WTC11 (cell line): ENCODE data around the gene OCIAD1. TPM values are rescaled to one million over a fixed set of nuclear protein-coding genes. Genes with fewer than 3 reads are reported as not detected.
A peak's percentile ranks its signal among the peaks of the same experiment; 100 is the strongest.

Experiments
- ATAC-seq: fragments of 200-7000 bp; cut with Tn5 transposase; 2 replicates; pipeline ENCODE4 v1.10.0; 2021; ENCODE audit warnings: mild to moderate bottlenecking, moderate library complexity
- CTCF ChIA-PET: fragments of 300-600 bp; sonication (Branson Sonifier 250); formaldehyde crosslinking; loops from one replicate; lab custom pipeline; 2021; ENCODE audit warnings: antibody characterized with exemption; lab: Charles Lee
- POLR2A ChIA-PET: fragments of 350-600 bp; sonication (Branson Sonifier 250); formaldehyde crosslinking; loops from one replicate; lab custom pipeline; 2021; ENCODE audit warnings: antibody characterized with exemption; lab: Charles Lee
- DNase-seq: peaks from one replicate; pipeline ENCODE4 v3.0.0; 2021; ENCODE audit warnings: low spot score
- H3K27ac Mint-ChIP-seq: 2 replicates; pipeline ENCODE4 v1.8.0; 2021; ENCODE audit warnings: mixed read lengths
- H3K27me3 Mint-ChIP-seq: 2 replicates; pipeline ENCODE4 v1.8.0; 2021; ENCODE audit warnings: low read depth, mild to moderate bottlenecking, moderate library complexity, mixed read lengths
- H3K36me3 Mint-ChIP-seq: 2 replicates; pipeline ENCODE4 v1.8.0; 2021; ENCODE audit warnings: mixed read lengths
- H3K4me1 Mint-ChIP-seq: 2 replicates; pipeline ENCODE4 v1.8.0; 2022; ENCODE audit warnings: mixed read lengths
- H3K4me3 Mint-ChIP-seq: 2 replicates; pipeline ENCODE4 v1.8.0; 2021; ENCODE audit warnings: mild to moderate bottlenecking, moderate library complexity, mixed read lengths
- H3K9me3 Mint-ChIP-seq: 2 replicates; pipeline ENCODE4 v1.8.0; 2021; ENCODE audit warnings: mixed read lengths
- ARID4B ChIP-seq: sonication (generic); formaldehyde crosslinking; IDR thresholded peaks from 2 replicates; pipeline ENCODE4 v1.8.0; 2023; ENCODE audit warnings: missing genetic modification reagents, mild to moderate bottlenecking, borderline replicate concordance
- CTCF ChIP-seq: fragments of 200-600 bp; IDR thresholded peaks from 2 replicates; pipeline ENCODE4 v1.8.0; 2022; ENCODE audit warnings: antibody characterized with exemption
- EMX1 ChIP-seq: fragments of 250-450 bp; sonication (Bioruptor Pico); IDR thresholded peaks from 2 replicates; pipeline ENCODE4 v1.8.0; 2021; ENCODE audit warnings: mild to moderate bottlenecking
- ESRRA ChIP-seq: sonication (generic); formaldehyde crosslinking; IDR thresholded peaks from 2 replicates; pipeline ENCODE4 v1.8.1; 2022; ENCODE audit warnings: mild to moderate bottlenecking, missing genetic modification reagents, borderline replicate concordance
- ETV6 ChIP-seq: sonication (generic); formaldehyde crosslinking; IDR thresholded peaks from 2 replicates; pipeline ENCODE4 v1.8.1; 2022; ENCODE audit warnings: mild to moderate bottlenecking, missing genetic modification reagents
- FOXJ3 ChIP-seq: sonication (generic); formaldehyde crosslinking; IDR thresholded peaks from 2 replicates; pipeline ENCODE4 v1.9.0; 2021; ENCODE audit warnings: missing genetic modification reagents, mild to moderate bottlenecking, borderline replicate concordance
- FOXP1 ChIP-seq: sonication (generic); formaldehyde crosslinking; IDR thresholded peaks from 2 replicates; pipeline ENCODE4 v1.8.0; 2022; ENCODE audit warnings: missing genetic modification reagents, mild to moderate bottlenecking, moderate library complexity, borderline replicate concordance
- GRHL2 ChIP-seq: fragments of 250-450 bp; sonication (Bioruptor Pico); IDR thresholded peaks from 2 replicates; pipeline ENCODE4 v1.8.0; 2022; ENCODE audit warnings: mild to moderate bottlenecking, moderate library complexity; ENCODE audit not compliant: insufficient replicate concordance, severe bottlenecking
- HMGA2 ChIP-seq: fragments of 250-450 bp; sonication (Bioruptor Pico); IDR thresholded peaks from 2 replicates; pipeline ENCODE4 v1.4.0; 2021; ENCODE audit warnings: mild to moderate bottlenecking, moderate library complexity
- JAZF1 ChIP-seq: fragments of 250-450 bp; sonication (Bioruptor Pico); IDR thresholded peaks from 2 replicates; pipeline ENCODE4 v1.9.0; 2021; ENCODE audit warnings: moderate library complexity, mild to moderate bottlenecking, inconsistent platforms
- MYBL2 ChIP-seq: sonication (generic); formaldehyde crosslinking; IDR thresholded peaks from 2 replicates; pipeline ENCODE4 v1.8.1; 2023; ENCODE audit warnings: mild to moderate bottlenecking, moderate library complexity, missing genetic modification reagents
- NR1H2 ChIP-seq: sonication (generic); formaldehyde crosslinking; IDR thresholded peaks from 2 replicates; pipeline ENCODE4 v1.9.0; 2021; ENCODE audit warnings: mild to moderate bottlenecking, moderate library complexity, missing genetic modification reagents
- NR2C2 ChIP-seq: sonication (generic); formaldehyde crosslinking; IDR thresholded peaks from 2 replicates; pipeline ENCODE4 v1.8.0; 2022; ENCODE audit warnings: mild to moderate bottlenecking, missing genetic modification reagents
- RELA ChIP-seq: sonication (generic); formaldehyde crosslinking; IDR thresholded peaks from 2 replicates; pipeline ENCODE4 v1.8.1; 2022; ENCODE audit warnings: missing genetic modification reagents, mild to moderate bottlenecking, borderline replicate concordance
- SMAD3 ChIP-seq: sonication (generic); formaldehyde crosslinking; IDR thresholded peaks from 2 replicates; pipeline ENCODE4 v1.8.0; 2022; ENCODE audit warnings: missing genetic modification reagents, mild to moderate bottlenecking, borderline replicate concordance
- SMAD4 ChIP-seq: sonication (generic); formaldehyde crosslinking; IDR thresholded peaks from 2 replicates; pipeline ENCODE4 v1.8.0; 2022; ENCODE audit warnings: mild to moderate bottlenecking, missing genetic modification reagents
- ZMAT4 ChIP-seq: fragments of 250-450 bp; sonication (Bioruptor Pico); IDR thresholded peaks from 2 replicates; pipeline ENCODE4 v1.9.0; 2021; ENCODE audit warnings: mild to moderate bottlenecking
- ZNF138 ChIP-seq: sonication (generic); formaldehyde crosslinking; conservative IDR thresholded peaks from 2 replicates; pipeline ENCODE4 v1.8.1; 2022; ENCODE audit warnings: mild to moderate bottlenecking, moderate library complexity, missing genetic modification reagents
- ZNF219 ChIP-seq: sonication (generic); formaldehyde crosslinking; IDR thresholded peaks from 2 replicates; pipeline ENCODE4 v1.8.0; 2023; ENCODE audit warnings: missing genetic modification reagents, mild to moderate bottlenecking, borderline replicate concordance
- ZNF232 ChIP-seq: sonication (generic); formaldehyde crosslinking; IDR thresholded peaks from 2 replicates; pipeline ENCODE4 v1.8.0; 2022; ENCODE audit warnings: mild to moderate bottlenecking, missing genetic modification reagents
- ZNF317 ChIP-seq: sonication (generic); formaldehyde crosslinking; IDR thresholded peaks from 2 replicates; pipeline ENCODE4 v1.8.1; 2023; ENCODE audit warnings: low read depth, mild to moderate bottlenecking, moderate library complexity, missing genetic modification reagents, borderline replicate concordance
- ZNF396 ChIP-seq: fragments of 250-450 bp; sonication (Bioruptor Pico); IDR thresholded peaks from 2 replicates; pipeline ENCODE4 v1.8.0; 2021; ENCODE audit warnings: mild to moderate bottlenecking, moderate library complexity, borderline replicate concordance
- total RNA-seq: library from RNA; stranded (reverse); gene quantifications from 3 replicates; pipeline ENCODE4 v1.2.3, GENCODE V29; 2021
- TF ChIP-seq, protein P1 (sequence below): sonication (generic); formaldehyde crosslinking; IDR thresholded peaks from 2 replicates; pipeline ENCODE4 v1.8.1; 2022; ENCODE audit warnings: mild to moderate bottlenecking, missing genetic modification reagents, moderate library complexity, borderline replicate concordance
- TF ChIP-seq, protein P2 (sequence below): sonication (generic); formaldehyde crosslinking; IDR thresholded peaks from 2 replicates; pipeline ENCODE4 v1.8.0; 2023; ENCODE audit warnings: mild to moderate bottlenecking, missing genetic modification reagents
- TF ChIP-seq, protein P3 (sequence below): sonication (generic); formaldehyde crosslinking; IDR thresholded peaks from 2 replicates; pipeline ENCODE4 v1.8.0; 2022; ENCODE audit warnings: mild to moderate bottlenecking, missing genetic modification reagents

Gene OCIAD1
- total RNA-seq, 1 experiment from 2014 or later: 135 TPM

DNA sequence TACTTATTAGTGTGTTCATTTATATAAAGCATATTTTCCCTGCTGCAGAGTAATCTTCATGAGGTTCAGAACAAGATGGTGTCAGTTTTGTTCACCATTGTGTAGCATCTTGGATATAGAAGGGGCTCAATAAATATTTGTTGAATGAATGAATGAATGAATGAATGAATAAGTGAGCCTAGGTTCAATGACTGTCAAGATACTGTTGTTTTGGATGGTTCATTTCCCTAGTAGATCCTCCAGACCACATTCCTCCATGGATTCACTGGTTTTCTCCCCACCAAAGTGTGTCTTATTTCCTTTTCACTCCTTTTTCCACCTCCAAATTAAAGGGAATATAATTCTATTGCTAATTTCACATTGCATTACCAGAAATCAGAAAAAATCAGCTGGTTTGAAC is 77.8 kb downstream of the OCIAD1 start:
- Mint-ChIP-seq H3K27me3 (peaks cover 2% of the 10 kb centered on the region; the same call in 1 of the 2 replicates), H3K4me3 (no peak overlapping the region), H3K27ac (no peak overlapping the region), H3K4me1 (peaks cover 25% of the 10 kb centered on the region), H3K36me3 (peaks cover 7% of the 10 kb centered on the region), H3K9me3 (no peaks in the 10 kb centered on the region)
- ATAC-seq: no peak
- TF ChIP-seq HMGA2 (CRISPR knock-in tag): no peak
- no peak for TF ChIP-seq FOXJ3 (CRISPR knock-in tag)
- TF ChIP-seq, protein P1, sequence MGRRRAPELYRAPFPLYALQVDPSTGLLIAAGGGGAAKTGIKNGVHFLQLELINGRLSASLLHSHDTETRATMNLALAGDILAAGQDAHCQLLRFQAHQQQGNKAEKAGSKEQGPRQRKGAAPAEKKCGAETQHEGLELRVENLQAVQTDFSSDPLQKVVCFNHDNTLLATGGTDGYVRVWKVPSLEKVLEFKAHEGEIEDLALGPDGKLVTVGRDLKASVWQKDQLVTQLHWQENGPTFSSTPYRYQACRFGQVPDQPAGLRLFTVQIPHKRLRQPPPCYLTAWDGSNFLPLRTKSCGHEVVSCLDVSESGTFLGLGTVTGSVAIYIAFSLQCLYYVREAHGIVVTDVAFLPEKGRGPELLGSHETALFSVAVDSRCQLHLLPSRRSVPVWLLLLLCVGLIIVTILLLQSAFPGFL (CRISPR knock-in tag): no peak
- no peak for TF ChIP-seq ZNF232 (CRISPR knock-in tag)
- TF ChIP-seq ESRRA (CRISPR knock-in tag): no peak
- no peak for TF ChIP-seq ARID4B (CRISPR knock-in tag)
- TF ChIP-seq NR2C2: no peak
- TF ChIP-seq CTCF: no peak
- TF ChIP-seq EMX1: no peak
- TF ChIP-seq JAZF1: no peak
- POLR2A ChIA-PET: no interaction called here
- no peak for DNase-seq
- CTCF ChIA-PET: no interaction called here

DNA sequence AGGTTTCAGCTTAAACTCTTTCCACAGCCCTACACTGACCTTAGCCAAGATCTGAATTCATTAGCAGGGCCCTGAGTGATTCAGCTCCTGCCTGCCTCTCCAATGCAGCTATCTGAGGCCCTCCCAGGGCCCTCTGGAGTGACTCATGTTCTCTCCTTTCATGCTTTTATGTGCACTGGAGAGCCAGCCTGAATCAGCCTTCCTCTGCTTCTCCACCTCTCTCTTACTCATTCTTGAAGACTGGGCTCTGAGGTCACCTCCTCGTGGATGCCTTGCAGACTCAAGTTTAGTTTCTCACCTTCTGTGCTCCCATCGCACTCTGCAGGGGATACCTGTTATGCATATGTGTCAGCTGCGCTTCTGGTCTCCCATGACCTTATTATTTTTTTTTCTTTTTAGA is 78.8 kb downstream of the OCIAD1 start:
- POLR2A ChIA-PET: no interaction called here
- Mint-ChIP-seq H3K27ac (0 out of 2 replicates have a peak overlapping the region, but pooled peaks have one; percentile 48), H3K36me3 (peaks cover under 1% of the 10 kb centered on the region), H3K4me1 (peaks cover 23% of the 10 kb centered on the region), H3K9me3 (no peaks in the 10 kb centered on the region), H3K27me3 (peaks cover 2% of the 10 kb centered on the region; the same call in 1 of the 2 replicates), H3K4me3 (no peak overlapping the region)
- CTCF ChIA-PET: interaction anchor here (1.0 kb wide), 1 partner anchor 35 kb away, joined by 4 read pairs; no protein-coding TSS in a partner anchor
- ATAC-seq (no peak), DNase-seq (no peak)
- TF ChIP-seq ZNF396 (CRISPR knock-in tag) (no peak), NR1H2 (no peak), FOXJ3 (CRISPR knock-in tag) (no peak), RELA (CRISPR knock-in tag) (no peak), ZNF219 (no peak), FOXP1 (CRISPR knock-in tag) (no peak), ZNF317 (CRISPR knock-in tag) (no peak), GRHL2 (CRISPR knock-in tag) (no peak), ESRRA (CRISPR knock-in tag) (no peak), SMAD4 (CRISPR knock-in tag) (no peak), SMAD3 (no peak), ZNF138 (no peak), MYBL2 (CRISPR knock-in tag) (no peak), ZMAT4 (CRISPR knock-in tag) (no peak), ETV6 (no peak)
- TF ChIP-seq, protein P2, sequence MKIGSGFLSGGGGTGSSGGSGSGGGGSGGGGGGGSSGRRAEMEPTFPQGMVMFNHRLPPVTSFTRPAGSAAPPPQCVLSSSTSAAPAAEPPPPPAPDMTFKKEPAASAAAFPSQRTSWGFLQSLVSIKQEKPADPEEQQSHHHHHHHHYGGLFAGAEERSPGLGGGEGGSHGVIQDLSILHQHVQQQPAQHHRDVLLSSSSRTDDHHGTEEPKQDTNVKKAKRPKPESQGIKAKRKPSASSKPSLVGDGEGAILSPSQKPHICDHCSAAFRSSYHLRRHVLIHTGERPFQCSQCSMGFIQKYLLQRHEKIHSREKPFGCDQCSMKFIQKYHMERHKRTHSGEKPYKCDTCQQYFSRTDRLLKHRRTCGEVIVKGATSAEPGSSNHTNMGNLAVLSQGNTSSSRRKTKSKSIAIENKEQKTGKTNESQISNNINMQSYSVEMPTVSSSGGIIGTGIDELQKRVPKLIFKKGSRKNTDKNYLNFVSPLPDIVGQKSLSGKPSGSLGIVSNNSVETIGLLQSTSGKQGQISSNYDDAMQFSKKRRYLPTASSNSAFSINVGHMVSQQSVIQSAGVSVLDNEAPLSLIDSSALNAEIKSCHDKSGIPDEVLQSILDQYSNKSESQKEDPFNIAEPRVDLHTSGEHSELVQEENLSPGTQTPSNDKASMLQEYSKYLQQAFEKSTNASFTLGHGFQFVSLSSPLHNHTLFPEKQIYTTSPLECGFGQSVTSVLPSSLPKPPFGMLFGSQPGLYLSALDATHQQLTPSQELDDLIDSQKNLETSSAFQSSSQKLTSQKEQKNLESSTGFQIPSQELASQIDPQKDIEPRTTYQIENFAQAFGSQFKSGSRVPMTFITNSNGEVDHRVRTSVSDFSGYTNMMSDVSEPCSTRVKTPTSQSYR (CRISPR knock-in tag): no peak
- TF ChIP-seq, protein P3, sequence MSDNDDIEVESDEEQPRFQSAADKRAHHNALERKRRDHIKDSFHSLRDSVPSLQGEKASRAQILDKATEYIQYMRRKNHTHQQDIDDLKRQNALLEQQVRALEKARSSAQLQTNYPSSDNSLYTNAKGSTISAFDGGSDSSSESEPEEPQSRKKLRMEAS (CRISPR knock-in tag): no peak
